NCI-H82 (cell line): ENCODE measurements around the gene DSCAML1.
A peak's percentile ranks its signal among the peaks of the same experiment; 100 is the strongest.
"Not testable (repeated sequence)": the region's sequence is repeated elsewhere in the genome, so short reads cannot be mapped to it uniquely, and the experiment has no call there.

Experiments used
- DNase-seq: peaks from one replicate; lab custom pipeline; 2025; lab: John Stamatoyannopoulos, UW

DSCAML1 gene

GRCh38 chr11:117819096-117820040, 22.4 kb upstream of the DSCAML1 start:
- peak; percentile 88 for DNase-seq

- no peak for DNase-seq
Measured at GRCh38 chr11:117818041-117818873, 21.2 kb upstream of the DSCAML1 start.

- DNase-seq, result peak; percentile 94
Measured at GRCh38 chr11:117817368-117818040, 20.5 kb upstream of the DSCAML1 start.

GRCh38 chr11:117816846-117817367, 19.9 kb upstream of the DSCAML1 start:
- peak; percentile 56 for DNase-seq

- peak; percentile 95 for DNase-seq
Measured at GRCh38 chr11:117816151-117816741, 19.2 kb upstream of the DSCAML1 start.

- DNase-seq, result peak; percentile 29
Measured at GRCh38 chr11:117815262-117815803, 18.3 kb upstream of the DSCAML1 start.

GRCh38 chr11:117814766-117815261, 17.8 kb upstream of the DSCAML1 start:
- peak; percentile 73 for DNase-seq

GRCh38 chr11:117814204-117814765, 17.3 kb upstream of the DSCAML1 start:
- peak; percentile 87 for DNase-seq

GRCh38 chr11:117810056-117810451, 13.0 kb upstream of the DSCAML1 start:
- DNase-seq, result not testable (repeated sequence)

- peak; percentile 89 for DNase-seq
Measured at GRCh38 chr11:117809236-117810055, 12.4 kb upstream of the DSCAML1 start.

GRCh38 chr11:117808784-117809183, 11.8 kb upstream of the DSCAML1 start:
- no peak for DNase-seq

- DNase-seq, result peak; percentile 88
Measured at GRCh38 chr11:117807482-117808327, 10.7 kb upstream of the DSCAML1 start.

- DNase-seq, result no peak
Measured at GRCh38 chr11:117806846-117807245, 9.8 kb upstream of the DSCAML1 start.

- no peak for DNase-seq
Measured at GRCh38 chr11:117805045-117805444, 8.0 kb upstream of the DSCAML1 start.

GRCh38 chr11:117803896-117804295, 6.9 kb upstream of the DSCAML1 start:
- no peak for DNase-seq

- no peak for DNase-seq
Measured at GRCh38 chr11:117799634-117800033, 2.6 kb upstream of the DSCAML1 start.

GRCh38 chr11:117796456-117796871, 552 bp downstream of the DSCAML1 start:
- DNase-seq, result no peak

GRCh38 chr11:117795638-117796455, 1.2 kb downstream of the DSCAML1 start:
- DNase-seq, result peak; percentile 17
